Measurements from ENCODE around the gene ARHGAP30.

The ARHGAP30 gene

DNA sequence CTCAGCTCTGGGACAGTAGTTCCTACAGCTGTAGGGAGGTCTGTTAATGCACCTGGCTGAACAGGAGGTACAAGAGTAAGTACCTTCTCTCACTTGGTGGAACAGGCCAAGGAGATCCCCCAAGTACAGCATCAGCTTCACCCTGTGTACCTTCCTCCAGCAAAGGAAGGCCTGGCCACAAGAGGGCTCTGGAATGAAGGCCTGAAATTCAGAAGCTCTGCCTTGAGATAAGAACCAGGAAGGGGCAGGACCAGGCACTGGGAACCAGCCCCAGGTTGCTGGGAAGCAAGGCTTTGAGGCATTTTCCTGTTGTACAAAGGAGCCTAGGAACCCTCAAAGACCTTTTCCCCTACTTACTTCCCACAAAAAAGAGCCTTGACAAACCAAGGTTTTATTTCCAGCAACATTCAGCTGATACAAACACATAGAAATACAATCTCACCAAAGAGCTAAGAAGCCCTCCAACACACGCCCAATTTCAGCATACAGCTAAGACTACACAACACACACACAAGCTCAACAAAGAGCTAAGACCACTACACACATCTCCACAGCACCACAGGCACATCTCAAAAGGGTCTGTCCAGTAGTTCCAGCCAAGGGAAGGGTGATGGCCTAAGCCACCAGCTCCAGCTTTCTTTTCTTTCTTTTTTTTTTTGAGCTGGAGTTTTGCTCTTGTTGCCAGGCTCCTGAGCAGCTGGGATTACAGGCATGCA lies 72.2 kb downstream of the ARHGAP30 start:
- TF ChIP-seq, protein P1, sequence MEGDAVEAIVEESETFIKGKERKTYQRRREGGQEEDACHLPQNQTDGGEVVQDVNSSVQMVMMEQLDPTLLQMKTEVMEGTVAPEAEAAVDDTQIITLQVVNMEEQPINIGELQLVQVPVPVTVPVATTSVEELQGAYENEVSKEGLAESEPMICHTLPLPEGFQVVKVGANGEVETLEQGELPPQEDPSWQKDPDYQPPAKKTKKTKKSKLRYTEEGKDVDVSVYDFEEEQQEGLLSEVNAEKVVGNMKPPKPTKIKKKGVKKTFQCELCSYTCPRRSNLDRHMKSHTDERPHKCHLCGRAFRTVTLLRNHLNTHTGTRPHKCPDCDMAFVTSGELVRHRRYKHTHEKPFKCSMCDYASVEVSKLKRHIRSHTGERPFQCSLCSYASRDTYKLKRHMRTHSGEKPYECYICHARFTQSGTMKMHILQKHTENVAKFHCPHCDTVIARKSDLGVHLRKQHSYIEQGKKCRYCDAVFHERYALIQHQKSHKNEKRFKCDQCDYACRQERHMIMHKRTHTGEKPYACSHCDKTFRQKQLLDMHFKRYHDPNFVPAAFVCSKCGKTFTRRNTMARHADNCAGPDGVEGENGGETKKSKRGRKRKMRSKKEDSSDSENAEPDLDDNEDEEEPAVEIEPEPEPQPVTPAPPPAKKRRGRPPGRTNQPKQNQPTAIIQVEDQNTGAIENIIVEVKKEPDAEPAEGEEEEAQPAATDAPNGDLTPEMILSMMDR (conservative IDR thresholded peaks at IDR 0.05; ENCODE audit: low read depth, low read length) = peak; percentile 93
- peak; percentile 88 for DNase-seq (ENCODE audit: low read depth)

More for the DNA sequence above, 72.2 kb downstream of the ARHGAP30 start:
- H3K4me3 ChIP-seq (ENCODE audit: low read depth, low read length) = no peak overlapping the region
